Lower leg skin (tissue), 3 donors: ENCODE data around the gene AIG1.

ENCODE experiments used
- CTCF ChIP-seq, 3 donors: fragments of 450-650 bp; IDR thresholded peaks; one replicate each; pipeline ENCODE4 v1.5.1; 2016; ENCODE audit warnings: antibody characterized with exemption in 3 of 3, mild to moderate bottlenecking in 3 of 3, moderate library complexity in 2 of 3
- POLR2A ChIP-seq, 2 donors: fragments of 450-650 bp; IDR thresholded peaks; one replicate each; pipeline ENCODE4 v1.6.1; 2016 to 2017; ENCODE audit warnings: antibody characterized with exemption in 2 of 2, mild to moderate bottlenecking in 1 of 2, moderate library complexity in 1 of 2

GRCh38 chr6:143238306-143238705 is 177.6 kb downstream of the AIG1 start:
- TF ChIP-seq CTCF (IDR thresholded peaks at IDR 0.05) (no peak), POLR2A (IDR thresholded peaks at IDR 0.05) (no peak)
